ENCODE measurements around the gene NPHP4. TPM values are rescaled to one million over a fixed set of nuclear protein-coding genes. Genes with fewer than 3 reads are reported as not detected.
"Not testable (repeated sequence)": the region's sequence is repeated elsewhere in the genome, so short reads cannot be mapped to it uniquely, and the experiment has no call there.

The NPHP4 gene
- polyA plus RNA-seq, 3 donors from 2014 or later: 0.59 to 1.4 (median 1.00) TPM

DNA sequence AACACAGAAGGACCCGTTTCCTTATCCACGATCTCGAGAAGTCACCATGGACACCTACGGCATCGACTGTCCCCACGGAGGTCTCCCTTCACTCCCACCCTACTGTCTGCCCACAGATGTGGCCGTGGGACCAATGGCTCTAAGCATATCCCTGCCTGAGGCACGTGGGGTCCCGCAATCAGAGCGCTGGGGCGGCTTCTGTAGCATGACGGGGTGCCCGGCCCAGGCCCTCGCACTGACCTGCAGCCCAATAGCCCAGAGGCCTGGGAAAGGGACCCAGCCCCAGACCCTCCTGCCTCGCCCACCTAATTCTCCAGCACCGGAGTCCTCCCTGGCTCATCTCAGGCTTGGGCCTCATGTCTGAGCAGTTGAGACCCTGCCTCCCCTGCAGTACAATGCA lies 132.5 kb downstream of the NPHP4 start:
- Mint-ChIP-seq H3K9me3 (no peaks in the 10 kb centered on the region), H3K36me3 (no peaks in the 10 kb centered on the region), H3K27ac (no peak overlapping the region), H3K4me3 (no peak overlapping the region), H3K27me3 (ENCODE audit: low read depth in 3 of 3) (peaks cover 0 to 4% (median 0%) of the 10 kb centered on the region in 3 donors), H3K4me1 (no peaks in the 10 kb centered on the region)
- DNase-seq: no peak

- Mint-ChIP-seq H3K4me3 (no peak overlapping the region), H3K36me3 (no peaks in the 10 kb centered on the region), H3K9me3 (no peaks in the 10 kb centered on the region), H3K4me1 (no peaks in the 10 kb centered on the region), H3K27ac (no peak overlapping the region), H3K27me3 (ENCODE audit: low read depth in 3 of 3) (peaks cover 0 to 4% (median under 1%) of the 10 kb centered on the region in 3 donors)
- DNase-seq: no peak
These were observed 133.3 kb downstream of the NPHP4 start for GRCh38 chr1:5858844-5859407.

DNA sequence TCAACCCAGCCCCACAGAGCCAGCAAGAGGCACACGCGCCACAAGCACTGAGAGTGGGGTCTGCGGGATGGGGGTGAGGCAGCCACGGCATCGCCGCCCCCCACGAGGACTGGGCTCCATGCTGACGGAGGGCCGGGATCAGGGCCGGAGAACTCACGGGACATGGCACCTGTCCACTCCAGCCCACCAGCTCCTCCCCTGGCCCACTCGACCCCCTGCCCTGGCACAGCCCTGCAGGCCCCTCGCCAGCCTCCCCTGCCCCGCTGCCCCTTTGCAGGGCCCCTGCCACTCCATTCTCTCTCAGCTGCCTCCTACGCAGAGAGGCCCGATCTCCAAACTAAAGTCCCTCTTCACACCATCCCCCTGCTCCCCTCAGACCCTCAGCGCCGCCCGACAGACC lies 134.0 kb downstream of the NPHP4 start:
- Mint-ChIP-seq H3K4me1 (no peaks in the 10 kb centered on the region), H3K27me3 (ENCODE audit: low read depth in 3 of 3) (peaks cover 0 to 4% (median 2%) of the 10 kb centered on the region in 3 donors), H3K27ac (no peak overlapping the region)

DNA sequence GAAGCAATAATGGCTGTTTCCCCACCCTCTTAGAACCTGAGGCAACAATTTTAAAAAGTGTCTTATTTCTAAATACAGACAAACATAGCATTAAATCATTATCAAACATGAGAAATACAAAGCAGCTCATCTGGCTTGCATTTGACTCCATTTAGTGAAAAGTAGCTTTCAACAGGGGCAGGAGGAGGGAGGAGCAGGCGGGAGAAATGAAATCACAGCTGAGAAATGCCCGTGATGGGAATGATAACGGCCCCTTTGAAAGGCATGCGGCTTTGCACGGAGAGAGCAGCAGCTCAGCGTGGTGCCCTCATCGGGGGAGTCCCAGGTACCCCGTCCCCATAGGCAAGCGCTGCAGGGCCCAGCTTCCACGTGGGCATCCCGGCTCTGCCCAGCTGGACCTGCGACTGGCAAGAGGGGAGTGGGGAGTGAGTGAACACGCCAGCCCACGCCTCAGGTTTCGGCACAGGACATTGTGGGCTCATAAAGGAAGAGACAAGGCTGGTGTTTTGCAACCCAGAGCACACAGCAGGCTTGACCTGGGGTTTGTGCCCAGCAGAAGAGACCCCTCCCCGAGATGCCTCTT lies 134.6 kb downstream of the NPHP4 start:
- H3K9me3 Mint-ChIP-seq: no peaks in the 10 kb centered on the region
- H3K27me3 Mint-ChIP-seq (ENCODE audit: low read depth in 3 of 3): peaks cover 0 to 4% (median 2%) of the 10 kb centered on the region in 3 donors
- H3K4me3 Mint-ChIP-seq: no peak overlapping the region
- DNase-seq: no peak
- H3K4me1 Mint-ChIP-seq: no peaks in the 10 kb centered on the region
- H3K27ac Mint-ChIP-seq: no peak overlapping the region
- H3K36me3 Mint-ChIP-seq: no peaks in the 10 kb centered on the region

More for the DNA sequence above, 134.0 kb downstream of the NPHP4 start:
- Mint-ChIP-seq H3K36me3 (no peaks in the 10 kb centered on the region), H3K9me3 (no peaks in the 10 kb centered on the region), H3K4me3 (no peak overlapping the region)
- DNase-seq: no peak

GRCh38 chr1:5857011-5857410 lies 135.2 kb downstream of the NPHP4 start:
- Mint-ChIP-seq H3K27me3 (ENCODE audit: low read depth in 3 of 3) (peaks cover 0 to 4% (median 2%) of the 10 kb centered on the region in 3 donors), H3K36me3 (no peaks in the 10 kb centered on the region), H3K4me1 (no peaks in the 10 kb centered on the region), H3K27ac (no peak overlapping the region), H3K9me3 (no peaks in the 10 kb centered on the region), H3K4me3 (no peak overlapping the region)
- DNase-seq: no peak

DNA sequence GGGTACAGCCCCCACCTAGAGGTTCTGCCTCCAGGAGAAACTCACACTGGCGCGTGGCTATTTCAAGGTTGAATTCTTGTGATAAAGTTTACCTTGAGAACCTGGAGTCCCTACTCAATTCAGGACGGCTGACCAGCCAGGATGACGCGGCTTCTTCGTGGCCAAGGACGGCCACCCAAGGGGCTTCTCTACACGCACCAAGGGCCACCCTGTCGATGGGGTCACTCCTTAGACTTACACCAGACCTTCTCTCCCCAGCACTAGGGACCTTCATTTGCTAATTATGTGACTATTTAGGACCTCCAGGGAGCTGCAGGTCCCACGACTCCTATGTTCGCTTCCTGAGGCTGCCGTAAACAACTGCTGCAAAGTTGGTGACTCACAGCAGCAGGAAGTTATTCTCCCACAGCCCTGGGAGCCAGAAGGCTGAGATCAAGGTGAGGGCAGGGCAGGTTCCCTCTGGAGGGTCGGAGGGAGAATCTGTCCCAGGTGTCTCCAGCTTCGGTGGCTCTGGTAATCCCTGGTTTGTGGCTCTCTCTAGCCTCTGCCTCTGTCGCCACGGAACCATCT lies 135.9 kb downstream of the NPHP4 start:
- Mint-ChIP-seq H3K27ac (no peak overlapping the region), H3K9me3 (no peaks in the 10 kb centered on the region), H3K4me3 (no peak overlapping the region), H3K4me1 (no peaks in the 10 kb centered on the region), H3K27me3 (ENCODE audit: low read depth in 3 of 3) (peaks cover 2 to 4% (median 4%) of the 10 kb centered on the region in 3 donors), H3K36me3 (no peaks in the 10 kb centered on the region)
- DNase-seq: no peak

DNA sequence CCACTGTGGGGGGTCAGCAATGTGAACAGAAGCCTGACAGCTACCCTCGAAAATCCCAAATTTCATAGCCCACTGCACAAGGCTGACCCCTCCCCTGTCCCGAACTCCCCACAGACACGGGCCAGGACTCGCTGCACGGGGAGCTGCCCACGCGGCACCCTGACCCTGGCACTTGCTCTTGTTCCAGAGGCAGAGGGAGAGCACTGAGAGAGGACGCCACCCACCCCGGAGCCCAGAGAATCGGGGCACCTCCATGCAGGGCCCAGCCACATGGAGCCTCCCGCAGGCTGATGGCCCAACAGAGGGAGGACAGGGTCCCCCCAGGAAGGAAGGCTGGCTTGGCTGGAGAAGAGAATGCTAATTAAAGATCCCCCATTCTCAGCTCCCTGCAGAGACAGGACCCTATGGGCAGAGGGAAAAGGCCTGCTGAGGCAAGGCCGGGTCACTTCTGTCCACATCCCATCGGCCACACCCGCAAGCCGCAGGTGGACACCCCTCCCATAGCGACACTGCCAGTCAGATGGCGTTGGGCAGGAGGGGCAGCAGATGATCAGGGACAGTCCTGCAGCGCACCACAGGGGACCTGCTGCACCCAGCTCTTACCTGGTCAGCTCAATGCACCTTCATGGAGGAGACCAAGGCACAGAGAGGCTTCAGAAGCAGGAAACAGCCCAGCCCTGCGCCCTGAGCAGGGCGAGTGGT lies 136.9 kb downstream of the NPHP4 start:
- no peak for DNase-seq
- peaks cover 2 to 4% (median 4%) of the 10 kb centered on the region in 3 donors for H3K27me3 Mint-ChIP-seq (ENCODE audit: low read depth in 3 of 3)
- no peak overlapping the region for H3K4me3 Mint-ChIP-seq
- no peaks in the 10 kb centered on the region for H3K9me3 Mint-ChIP-seq
- H3K27ac Mint-ChIP-seq: no peak overlapping the region
- H3K36me3 Mint-ChIP-seq: no peaks in the 10 kb centered on the region
- H3K4me1 Mint-ChIP-seq: no peaks in the 10 kb centered on the region

DNA sequence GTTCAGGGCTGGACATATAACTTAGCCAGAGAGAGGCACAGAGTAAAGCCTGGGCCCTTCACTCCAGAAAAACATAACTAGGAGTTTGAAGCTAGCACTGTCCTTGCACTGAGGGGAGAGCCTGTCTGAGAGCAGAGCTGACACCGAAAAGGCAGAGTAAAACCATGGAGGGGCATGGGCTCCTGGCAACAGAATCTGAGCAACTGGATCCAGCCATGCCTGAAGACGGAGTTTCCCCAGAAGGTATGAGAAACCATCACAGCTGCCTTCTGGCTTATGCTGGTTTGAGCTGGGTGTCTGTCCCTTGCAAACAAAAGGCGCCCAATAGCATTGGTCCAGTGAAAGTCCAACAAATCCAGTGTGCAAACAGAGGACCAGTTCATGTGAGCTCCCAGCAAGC lies 137.5 kb downstream of the NPHP4 start:
- Mint-ChIP-seq H3K27me3 (ENCODE audit: low read depth in 3 of 3) (peaks cover 2 to 4% (median 4%) of the 10 kb centered on the region in 3 donors), H3K4me3 (no peak overlapping the region), H3K27ac (no peak overlapping the region), H3K9me3 (no peaks in the 10 kb centered on the region), H3K36me3 (no peaks in the 10 kb centered on the region), H3K4me1 (no peaks in the 10 kb centered on the region)
- no peak for DNase-seq

- DNase-seq: not testable (repeated sequence)
These were observed 138.4 kb downstream of the NPHP4 start for GRCh38 chr1:5853858-5854257.

DNA sequence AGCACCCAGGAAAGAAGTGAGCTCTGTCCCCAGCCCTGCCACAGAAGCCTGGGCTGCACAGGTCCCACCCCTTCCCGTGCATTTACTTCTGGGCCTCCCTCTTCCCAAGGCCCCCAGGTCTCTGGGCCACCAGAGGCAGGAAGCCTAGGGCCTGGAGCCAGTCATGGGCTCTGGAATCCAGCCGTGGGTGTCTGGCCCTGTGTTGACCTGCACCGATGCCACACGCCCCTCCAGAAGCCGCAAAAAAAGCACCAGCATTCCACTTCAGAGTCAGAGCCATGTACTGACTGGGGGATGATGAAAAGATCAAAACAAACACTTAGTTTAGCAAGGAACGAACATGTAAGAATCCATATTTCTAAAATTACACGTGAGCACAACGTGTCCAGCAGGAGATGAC lies 141.7 kb downstream of the NPHP4 start:
- Mint-ChIP-seq H3K36me3 (no peaks in the 10 kb centered on the region), H3K27ac (no peak overlapping the region), H3K4me1 (no peaks in the 10 kb centered on the region), H3K27me3 (ENCODE audit: low read depth in 3 of 3) (peaks cover 2 to 7% (median 4%) of the 10 kb centered on the region in 3 donors), H3K9me3 (no peaks in the 10 kb centered on the region), H3K4me3 (no peak overlapping the region)
- no peak for DNase-seq

More at GRCh38 chr1:5853858-5854257, 138.4 kb downstream of the NPHP4 start:
- H3K4me3 Mint-ChIP-seq; H3K4me1 Mint-ChIP-seq; H3K9me3 Mint-ChIP-seq; H3K27me3 Mint-ChIP-seq (ENCODE audit: low read depth in 3 of 3); H3K27ac Mint-ChIP-seq; H3K36me3 Mint-ChIP-seq: not testable (repeated sequence)

DNA sequence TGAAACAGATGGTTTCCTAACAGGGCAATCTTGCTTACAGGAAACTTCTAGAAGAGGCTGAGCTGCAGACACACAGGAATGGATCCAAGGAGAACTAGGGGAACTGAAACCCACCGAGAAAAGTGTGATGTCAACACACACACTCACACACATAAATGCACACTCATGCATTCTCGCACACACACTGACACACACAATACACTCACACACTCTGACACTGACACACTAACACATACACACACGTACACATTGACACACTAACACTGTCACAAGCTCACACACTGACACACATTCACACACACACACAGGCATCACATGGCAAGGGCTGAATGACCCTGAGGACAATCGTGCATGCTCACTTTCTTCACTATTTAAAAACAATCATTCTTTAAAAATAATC lies 142.7 kb downstream of the NPHP4 start:
- H3K27me3 Mint-ChIP-seq (ENCODE audit: low read depth in 3 of 3): peaks cover 2 to 7% (median 4%) of the 10 kb centered on the region in 3 donors
- no peaks in the 10 kb centered on the region for H3K4me1 Mint-ChIP-seq
- no peak overlapping the region for H3K27ac Mint-ChIP-seq
- H3K4me3 Mint-ChIP-seq: no peak overlapping the region
- DNase-seq: no peak
- no peaks in the 10 kb centered on the region for H3K36me3 Mint-ChIP-seq
- H3K9me3 Mint-ChIP-seq: no peaks in the 10 kb centered on the region

- H3K27ac Mint-ChIP-seq: no peak overlapping the region
- H3K4me1 Mint-ChIP-seq: no peaks in the 10 kb centered on the region
- H3K4me3 Mint-ChIP-seq: no peak overlapping the region
- no peaks in the 10 kb centered on the region for H3K9me3 Mint-ChIP-seq
- DNase-seq: no peak
- peaks cover 0 to 7% (median 4%) of the 10 kb centered on the region in 3 donors for H3K27me3 Mint-ChIP-seq (ENCODE audit: low read depth in 3 of 3)
- no peaks in the 10 kb centered on the region for H3K36me3 Mint-ChIP-seq
These were observed 145.1 kb downstream of the NPHP4 start for GRCh38 chr1:5847013-5847659.

DNA sequence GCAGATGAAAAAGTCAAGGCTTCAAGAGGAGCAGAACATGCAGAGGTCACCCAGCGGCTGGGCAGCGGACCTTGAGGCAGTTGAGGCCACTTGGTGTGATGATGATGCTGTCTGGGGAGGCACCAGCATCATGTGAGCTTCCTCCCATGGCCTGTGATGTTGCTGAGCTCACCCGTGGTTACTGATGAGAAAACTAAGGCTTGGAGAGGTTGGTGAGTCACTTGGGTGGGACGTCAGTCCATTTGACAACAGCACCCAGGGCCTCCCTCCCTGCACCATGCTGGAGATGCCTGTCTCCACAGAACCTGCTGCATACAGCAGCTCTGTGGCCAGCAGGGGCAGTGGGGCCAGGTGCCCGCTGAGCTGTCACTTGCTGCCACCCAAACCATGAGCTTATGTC lies 146.8 kb downstream of the NPHP4 start:
- DNase-seq: no peak
- Mint-ChIP-seq H3K27ac (no peak overlapping the region), H3K4me3 (no peak overlapping the region), H3K4me1 (no peaks in the 10 kb centered on the region), H3K27me3 (ENCODE audit: low read depth in 3 of 3) (peaks cover 0 to 4% (median 2%) of the 10 kb centered on the region in 3 donors), H3K9me3 (no peaks in the 10 kb centered on the region), H3K36me3 (no peaks in the 10 kb centered on the region)

- Mint-ChIP-seq H3K4me1 (no peaks in the 10 kb centered on the region), H3K4me3 (no peak overlapping the region), H3K27ac (no peak overlapping the region), H3K27me3 (ENCODE audit: low read depth in 3 of 3) (peaks cover 0 to 7% (median 4%) of the 10 kb centered on the region in 3 donors), H3K36me3 (no peaks in the 10 kb centered on the region), H3K9me3 (no peaks in the 10 kb centered on the region)
- DNase-seq: no peak
These were observed 147.8 kb downstream of the NPHP4 start for GRCh38 chr1:5844442-5844841.

Measured in immature natural killer cell (primary cell).